GM18502 (cell line): ENCODE data around the gene LGALS12.

ENCODE experiments used
- ATAC-seq: cut with Tn5 transposase; IDR thresholded peaks from one replicate; pipeline ENCODE4 v1.9.1; 2021; ENCODE audit warnings: mild to moderate bottlenecking; ENCODE audit not compliant: unreplicated experiment, poor library complexity

Gene LGALS12, protein sequence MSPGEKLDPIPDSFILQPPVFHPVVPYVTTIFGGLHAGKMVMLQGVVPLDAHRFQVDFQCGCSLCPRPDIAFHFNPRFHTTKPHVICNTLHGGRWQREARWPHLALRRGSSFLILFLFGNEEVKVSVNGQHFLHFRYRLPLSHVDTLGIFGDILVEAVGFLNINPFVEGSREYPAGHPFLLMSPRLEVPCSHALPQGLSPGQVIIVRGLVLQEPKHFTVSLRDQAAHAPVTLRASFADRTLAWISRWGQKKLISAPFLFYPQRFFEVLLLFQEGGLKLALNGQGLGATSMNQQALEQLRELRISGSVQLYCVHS

DNA sequence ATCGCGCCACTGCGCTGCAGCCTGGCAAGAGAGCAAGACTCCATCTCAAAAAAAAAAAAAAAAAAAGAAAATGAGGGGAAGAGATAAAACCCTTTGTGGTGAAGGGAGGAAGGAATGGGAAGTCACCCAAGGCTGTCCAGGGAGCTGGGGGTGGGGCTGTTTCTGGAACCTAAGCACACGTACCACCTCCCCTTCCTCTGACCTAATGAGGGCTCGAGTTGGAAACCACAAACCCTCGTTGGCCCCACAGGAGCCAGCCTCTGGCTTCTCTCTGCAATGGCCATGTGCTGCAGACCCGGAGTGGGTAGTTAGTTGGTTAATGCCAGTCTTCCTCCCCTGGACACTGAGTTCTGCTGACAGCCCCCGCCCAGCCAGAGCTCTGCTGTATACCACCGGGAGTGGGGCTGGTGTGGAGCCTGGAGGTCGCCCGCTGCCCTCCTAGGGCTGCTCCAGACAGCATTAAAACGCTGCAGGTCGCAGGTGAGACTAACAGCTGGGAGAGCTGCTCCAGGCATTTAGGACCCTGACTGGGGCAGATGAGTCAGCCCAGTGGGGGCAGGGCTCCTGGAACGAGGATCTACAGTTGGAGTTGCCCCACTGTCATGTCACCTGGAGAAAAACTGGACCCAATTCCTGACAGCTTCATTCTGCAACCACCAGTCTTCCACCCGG is at the start of gene LGALS12:
Gene LGALS12 (plus strand): TSS at position 228 of the 672 bp plus-strand sequence. CDS start 375 bp downstream, at position 603.
- no peak for ATAC-seq

DNA sequence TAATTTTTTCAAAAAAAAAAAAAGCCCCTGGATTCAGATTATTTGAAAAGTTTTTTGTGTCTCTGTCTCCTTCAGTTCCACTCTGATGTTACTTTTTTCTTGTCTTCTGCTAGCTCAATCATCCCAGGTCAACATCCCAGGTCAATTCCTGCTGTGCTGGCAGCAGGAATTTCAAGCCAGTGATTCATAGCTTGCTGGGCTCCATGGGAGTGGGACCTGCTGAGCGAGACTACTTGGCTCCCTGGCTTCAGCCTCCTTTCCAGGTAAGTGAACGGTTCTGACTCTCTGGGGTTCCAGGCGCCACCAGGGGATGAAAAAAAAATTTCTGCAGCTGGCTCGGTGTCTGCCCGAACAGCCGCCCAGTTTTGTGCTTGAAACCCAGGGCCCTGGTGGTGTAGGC is 46.3 kb upstream of the LGALS12 start:
- no peak for ATAC-seq

DNA sequence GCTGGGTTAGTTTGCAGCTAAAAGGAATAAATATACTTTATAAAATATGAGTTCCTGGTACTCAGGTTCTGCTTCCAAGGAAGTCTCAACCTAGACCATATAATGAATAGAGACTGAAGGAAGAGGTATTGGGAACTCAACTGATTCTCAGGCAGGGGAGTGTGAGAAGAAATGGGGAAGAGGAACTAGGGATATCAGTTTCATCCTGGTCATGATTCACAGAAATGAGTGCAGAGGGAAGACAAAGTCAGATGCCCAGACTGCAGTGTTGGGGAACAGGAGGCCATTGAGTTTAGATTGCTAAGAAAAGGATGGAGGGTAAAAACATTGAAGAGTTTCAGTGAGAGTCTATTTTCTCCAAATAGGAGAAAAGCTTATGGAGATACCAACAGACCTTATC is 43.7 kb upstream of the LGALS12 start:
- ATAC-seq, result no peak

DNA sequence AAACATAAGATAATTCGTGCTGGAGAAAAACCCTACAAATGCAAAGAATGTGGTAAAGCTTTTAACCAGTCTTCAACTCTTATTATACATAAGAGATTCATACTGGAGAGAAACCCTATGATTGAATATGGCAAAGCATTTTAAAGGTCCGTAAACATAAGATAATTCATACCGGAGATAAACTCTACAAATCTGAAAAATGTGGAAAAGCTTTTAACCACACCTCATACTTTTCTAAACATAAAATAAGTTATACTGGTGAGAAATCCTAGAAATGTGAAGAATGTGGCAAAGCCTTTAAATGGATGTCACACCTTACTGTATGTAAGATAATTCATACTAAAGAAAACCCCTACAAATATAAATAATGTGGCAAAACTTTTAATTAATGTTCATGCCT is 35.6 kb upstream of the LGALS12 start:
- no peak for ATAC-seq

DNA sequence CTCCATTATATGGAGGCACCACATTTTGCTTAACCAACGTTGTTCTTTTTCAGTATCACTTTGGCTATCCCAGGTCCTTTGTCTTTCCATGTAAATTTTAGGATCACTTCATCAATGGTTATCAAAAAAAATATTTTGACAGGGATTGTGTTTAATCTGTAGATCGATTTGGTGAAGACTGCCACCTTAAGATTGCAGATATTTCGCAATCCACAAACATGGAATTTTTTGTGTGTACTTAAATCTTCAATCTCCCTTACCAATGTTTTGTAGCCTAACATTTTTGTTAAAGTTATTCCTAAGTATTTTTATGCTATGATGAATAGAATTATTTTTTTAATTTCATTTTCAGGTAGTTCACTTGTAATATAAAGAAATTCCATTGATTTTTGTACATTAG is 33.5 kb upstream of the LGALS12 start:
- no peak for ATAC-seq

GRCh38 chr11:63476618-63477017 is 29.3 kb upstream of the LGALS12 start:
- no peak for ATAC-seq

- ATAC-seq, result no peak
Measured at GRCh38 chr11:63478896-63479295, 27.0 kb upstream of the LGALS12 start.

GRCh38 chr11:63480039-63480438 is 25.8 kb upstream of the LGALS12 start:
- ATAC-seq, result no peak

GRCh38 chr11:63485777-63486176 is 20.1 kb upstream of the LGALS12 start:
- no peak for ATAC-seq

DNA sequence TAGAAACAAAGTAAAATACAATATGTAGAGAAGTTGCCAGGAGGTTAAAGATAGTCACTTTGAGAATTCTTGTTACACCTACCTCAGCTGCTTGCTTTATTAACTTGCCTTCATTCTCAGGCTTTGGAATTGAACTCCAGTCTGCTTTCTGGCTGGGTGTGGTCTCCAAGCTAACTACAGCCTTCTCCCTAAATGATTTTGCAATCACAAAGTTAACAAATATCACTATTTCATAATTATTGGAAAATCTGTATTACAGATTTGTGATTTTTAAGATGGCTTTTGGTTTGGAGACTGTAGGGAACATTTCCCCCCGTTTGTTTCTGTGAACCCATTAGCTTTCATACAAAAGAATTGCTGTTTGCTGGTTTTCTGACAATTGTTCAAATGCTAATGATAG is 17.1 kb upstream of the LGALS12 start:
- ATAC-seq, result no peak

- ATAC-seq, result no peak
Measured at GRCh38 chr11:63489879-63490278, 16.0 kb upstream of the LGALS12 start.

GRCh38 chr11:63490551-63491239 is 15.2 kb upstream of the LGALS12 start, which contains the start of gene PLAAT5:
Gene PLAAT5, minus strand, starts transcription at chr11:63491167. Its CDS starts 133 bp downstream, at chr11:63491034.
- ATAC-seq, result no peak

DNA sequence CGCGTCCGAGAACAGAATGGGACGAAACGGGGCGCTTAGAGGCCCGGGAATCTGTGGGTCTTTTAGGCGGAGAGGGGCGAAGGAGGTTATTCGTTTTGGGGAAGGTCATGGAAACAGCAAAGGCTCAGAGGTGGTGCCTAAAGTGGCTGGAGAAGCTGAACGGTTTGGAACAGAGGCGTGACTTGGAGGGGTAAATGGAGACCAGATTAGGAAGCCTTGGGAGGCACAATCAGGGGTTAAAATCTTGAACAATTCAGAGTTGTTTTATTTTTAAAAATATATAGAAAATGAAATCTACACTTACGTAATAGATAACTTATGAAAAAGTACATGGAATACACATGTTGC is 14.7 kb upstream of the LGALS12 start:
- ATAC-seq, result no peak

DNA sequence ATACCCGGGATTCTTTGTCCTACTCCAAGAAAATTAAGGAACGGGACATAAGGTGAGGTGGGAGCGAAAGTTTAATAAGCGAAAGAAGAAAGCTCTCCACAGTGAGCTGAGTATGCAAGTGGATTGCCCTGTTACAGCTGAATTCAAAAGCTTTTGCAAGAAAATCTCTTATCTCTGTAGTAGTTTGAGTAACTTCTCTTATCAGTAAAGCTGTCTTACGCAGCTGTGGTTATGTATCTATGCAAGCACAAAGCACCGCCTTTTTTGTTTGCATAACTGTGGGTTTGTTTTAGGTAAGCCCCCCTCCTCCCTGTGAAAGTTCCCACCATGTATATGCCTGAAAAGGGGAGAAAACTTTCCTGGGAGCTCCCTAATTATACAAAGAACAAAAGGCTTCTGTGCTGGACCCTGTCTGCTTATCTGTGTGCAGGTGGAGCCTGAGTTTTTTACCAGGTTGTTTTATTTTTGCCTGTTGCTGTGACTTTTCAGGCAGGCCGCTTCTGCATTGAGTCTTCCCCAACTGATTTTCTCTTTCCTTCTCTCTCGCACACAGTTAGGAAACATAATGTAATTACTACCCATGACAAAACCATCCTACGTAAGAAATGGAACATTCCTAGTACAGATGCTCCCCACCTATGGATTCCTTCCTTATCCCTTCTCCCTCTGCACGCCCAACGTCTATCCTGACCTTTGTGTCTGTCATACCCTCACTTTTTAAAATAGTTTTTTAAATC is 14.1 kb upstream of the LGALS12 start:
- ATAC-seq, result no peak

- no peak for ATAC-seq
Measured at GRCh38 chr11:63492441-63492840, 13.4 kb upstream of the LGALS12 start.

- ATAC-seq, result no peak
Measured at GRCh38 chr11:63493127-63493526, 12.8 kb upstream of the LGALS12 start.

DNA sequence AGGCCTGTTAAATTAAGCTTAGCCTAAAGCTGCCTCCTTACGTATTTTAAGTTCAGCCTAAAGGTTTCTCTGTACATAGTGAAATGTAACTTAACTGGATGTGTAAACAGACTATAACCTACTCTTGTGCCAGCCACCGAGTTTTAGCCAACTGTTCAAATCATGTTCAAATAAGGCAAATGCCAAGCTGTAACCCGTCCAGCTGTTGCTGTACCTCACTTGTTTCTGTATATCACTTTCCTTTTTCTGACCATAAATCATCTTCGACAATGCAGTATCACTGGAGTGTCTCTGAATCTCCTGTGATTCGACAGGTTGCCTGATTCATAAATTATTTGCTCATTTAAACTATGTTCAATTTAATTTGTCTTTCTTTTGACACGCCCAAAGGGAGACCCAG is 10.9 kb upstream of the LGALS12 start:
- no peak for ATAC-seq

- no peak for ATAC-seq
Measured at GRCh38 chr11:63499874-63500273, 6.0 kb upstream of the LGALS12 start.

- ATAC-seq, result no peak
Measured at GRCh38 chr11:63501236-63501635, 4.6 kb upstream of the LGALS12 start.

DNA sequence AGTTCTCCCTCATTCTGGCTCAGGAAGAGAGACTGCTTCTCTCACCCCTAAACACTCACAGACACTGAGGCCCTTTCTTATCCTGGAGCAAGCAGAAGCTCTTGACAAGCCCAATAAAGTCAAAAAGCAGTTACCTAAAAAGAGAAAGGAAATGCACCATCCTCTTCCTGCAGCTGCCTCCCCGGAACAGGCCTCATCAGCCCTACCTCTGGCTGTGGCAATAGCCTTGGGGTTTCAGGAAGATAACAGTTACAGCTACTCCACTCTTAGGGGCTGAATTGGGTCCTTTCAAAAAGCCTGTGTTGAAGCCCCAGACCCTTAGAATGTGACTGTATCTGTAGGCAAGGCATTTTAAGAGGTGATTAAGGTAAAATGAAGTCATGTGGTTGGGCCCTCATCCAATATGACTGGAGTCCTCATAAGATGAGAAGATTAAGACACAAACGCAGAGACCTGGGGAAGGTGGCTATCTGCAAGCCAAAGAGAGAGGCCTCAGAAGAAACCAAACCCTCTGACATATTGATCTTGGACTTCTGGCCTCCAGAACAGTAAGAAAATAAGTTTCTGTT is 3.5 kb upstream of the LGALS12 start:
- no peak for ATAC-seq
